ENCODE data around the gene PPIP5K2.
"Not testable (repeated sequence)": the region's sequence is repeated elsewhere in the genome, so short reads cannot be mapped to it uniquely, and the experiment has no call there.

PPIP5K2 gene

DNA sequence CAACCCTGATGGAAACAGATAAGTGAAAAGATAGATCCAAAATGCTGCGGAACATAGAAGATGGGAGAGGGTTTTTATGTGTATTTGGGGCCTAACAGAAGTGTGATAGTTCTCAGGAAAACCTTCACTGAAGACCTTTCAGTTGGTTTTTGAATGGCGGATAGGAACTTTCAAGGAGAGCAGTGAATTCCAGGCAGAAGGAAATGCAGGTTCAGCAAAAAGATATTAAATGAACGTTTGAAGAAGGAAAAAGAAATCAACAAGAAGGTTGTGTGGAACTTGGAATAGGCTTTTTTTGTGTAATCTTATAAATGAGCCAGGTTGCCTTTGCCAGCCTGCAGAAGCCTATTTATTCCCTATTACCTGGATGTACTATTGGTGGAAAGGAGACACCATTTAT lies 2.1 kb downstream of the PPIP5K2 start:
- no peak for DNase-seq (ENCODE audit: low spot score)

DNA sequence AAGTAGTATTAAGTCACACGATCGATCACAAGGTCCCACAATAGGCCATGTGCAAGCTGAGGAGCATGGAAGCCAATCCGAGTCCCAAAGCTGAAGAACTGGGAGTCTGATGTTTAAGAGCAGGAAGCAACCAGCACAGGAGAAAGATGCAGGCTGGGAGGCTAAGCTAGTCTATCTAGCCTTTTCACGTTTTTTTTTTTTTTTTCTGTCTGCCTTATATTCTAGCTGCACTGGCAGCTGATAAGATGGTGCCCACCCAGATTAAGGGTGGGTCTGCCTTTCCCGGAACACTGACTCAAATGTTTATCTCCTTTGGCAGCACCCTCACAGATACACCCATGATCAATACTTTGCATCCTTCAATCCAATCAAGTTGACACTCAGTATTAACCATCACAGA lies 6.5 kb downstream of the PPIP5K2 start:
- no peak for DNase-seq (ENCODE audit: low spot score)

DNA sequence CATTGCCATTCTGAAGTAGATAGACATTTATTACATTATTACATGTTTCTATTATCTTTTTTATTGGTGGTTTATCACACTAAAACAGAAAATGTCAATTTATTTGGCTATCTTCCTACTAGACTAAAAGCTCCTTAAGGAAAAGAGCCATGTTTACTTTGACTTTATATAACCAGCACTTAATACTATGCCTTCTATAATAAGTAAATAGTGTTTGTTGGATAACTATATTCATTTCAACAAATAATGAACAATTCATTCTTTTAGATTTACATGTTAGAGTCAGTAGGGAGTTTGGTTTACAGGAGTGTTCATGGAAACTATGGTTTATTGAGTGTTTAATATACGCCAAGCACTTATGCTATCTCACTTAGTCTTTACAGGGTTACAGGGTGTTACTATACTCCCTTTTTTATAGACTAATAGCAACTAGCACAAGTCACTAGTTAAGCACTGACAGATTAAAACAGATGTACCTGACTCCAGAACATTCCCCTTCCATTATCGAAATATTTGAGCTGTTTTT lies 7.3 kb downstream of the PPIP5K2 start:
- DNase-seq (ENCODE audit: low spot score) = no peak

DNA sequence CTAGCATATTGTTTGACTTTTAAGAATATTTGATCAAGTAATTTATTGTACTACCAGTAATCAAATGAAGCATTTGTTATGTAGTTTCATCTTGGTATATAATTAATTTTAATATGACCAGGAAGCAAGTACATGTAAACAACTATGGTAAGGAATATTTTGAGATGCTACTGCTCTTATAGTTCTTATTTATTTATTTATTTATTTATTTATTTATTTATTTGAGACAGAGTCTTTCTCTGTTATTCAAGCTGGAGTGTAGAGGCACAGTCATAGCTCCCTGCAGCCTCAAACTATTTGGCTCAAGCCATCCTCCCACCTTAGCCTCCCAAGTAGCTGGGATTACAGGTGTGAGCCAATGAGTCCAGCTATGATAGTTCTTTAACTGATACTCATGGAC lies 8.1 kb downstream of the PPIP5K2 start:
- DNase-seq (ENCODE audit: low spot score) = no peak

DNA sequence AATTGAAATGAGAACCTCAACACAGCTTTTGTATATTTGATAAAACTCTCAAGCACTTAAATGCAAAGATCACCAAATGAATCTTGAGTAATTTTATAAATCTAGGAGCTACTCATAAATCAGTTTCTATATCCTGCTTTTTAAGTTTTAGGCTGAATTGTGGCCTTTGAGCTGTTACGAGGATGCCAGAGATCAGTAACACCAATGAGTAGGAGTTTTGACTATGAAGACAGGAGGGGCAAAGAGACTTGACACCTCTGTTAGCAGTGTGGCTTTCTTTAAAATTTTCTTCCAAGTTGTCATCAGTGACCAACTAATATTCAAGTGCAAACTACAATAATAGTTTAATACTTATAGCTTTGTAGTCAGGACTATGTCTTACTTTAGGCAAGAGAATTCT lies 12.6 kb downstream of the PPIP5K2 start:
- no peak for DNase-seq (ENCODE audit: low spot score)

DNA sequence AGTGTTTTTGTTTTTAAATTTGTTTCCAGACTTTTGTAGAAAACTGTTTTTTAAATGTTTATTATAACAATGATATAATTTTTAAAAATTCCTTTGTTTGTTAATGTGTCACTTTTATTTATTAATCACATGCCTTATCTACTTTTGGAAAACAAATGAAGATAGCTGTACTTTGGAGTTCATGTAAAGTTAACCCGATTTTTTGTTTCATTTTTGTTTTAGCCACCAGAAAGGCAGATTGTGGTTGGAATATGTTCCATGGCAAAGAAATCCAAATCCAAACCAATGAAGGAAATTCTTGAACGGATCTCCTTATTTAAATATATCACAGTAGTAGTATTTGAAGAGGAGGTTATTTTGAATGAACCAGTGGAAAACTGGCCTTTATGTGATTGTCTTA lies 13.1 kb downstream of the PPIP5K2 start:
- no peak for DNase-seq (ENCODE audit: low spot score)

DNA sequence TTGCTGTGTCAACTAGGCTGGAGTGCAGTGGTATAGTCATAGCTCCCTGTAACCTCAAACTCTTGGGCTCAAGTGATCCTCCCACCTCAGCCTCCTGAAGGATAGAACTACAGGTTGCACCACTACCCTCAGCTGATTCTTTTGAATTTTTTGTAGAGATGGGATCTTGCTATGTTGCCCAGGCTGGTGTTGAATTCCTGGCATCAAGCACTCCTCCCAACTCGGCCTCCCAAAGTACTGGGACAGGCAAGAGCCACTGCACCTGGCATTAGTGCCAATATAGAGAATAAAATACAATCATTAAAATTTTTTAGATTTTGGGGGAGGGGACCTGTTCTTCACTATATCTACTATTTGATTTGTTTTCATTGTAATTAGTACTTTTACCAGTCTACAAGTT lies 15.4 kb downstream of the PPIP5K2 start:
- DNase-seq (ENCODE audit: low spot score) = no peak

DNA sequence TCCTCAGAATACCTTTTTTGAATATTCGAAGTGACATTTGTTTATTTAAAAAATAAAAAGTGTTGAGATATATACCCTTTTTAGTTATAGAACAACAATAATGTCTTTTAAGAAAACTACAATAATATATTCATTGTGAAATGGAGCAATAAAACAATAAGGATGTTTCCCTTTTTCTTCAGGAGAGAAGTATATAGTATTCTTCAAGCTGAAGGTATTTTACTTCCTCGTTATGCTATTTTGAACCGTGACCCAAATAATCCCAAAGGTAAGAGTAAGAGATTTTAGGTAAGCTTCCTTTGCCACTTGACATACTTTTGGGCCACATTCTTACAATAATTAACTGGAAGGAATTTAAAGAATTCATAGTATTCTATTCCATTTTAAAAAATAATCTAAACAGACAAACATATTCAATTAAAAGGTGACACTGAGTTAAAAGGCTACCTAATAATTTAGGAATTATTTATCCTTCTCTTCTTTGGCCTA lies 18.1 kb downstream of the PPIP5K2 start:
- no peak for DNase-seq (ENCODE audit: low spot score)

DNA sequence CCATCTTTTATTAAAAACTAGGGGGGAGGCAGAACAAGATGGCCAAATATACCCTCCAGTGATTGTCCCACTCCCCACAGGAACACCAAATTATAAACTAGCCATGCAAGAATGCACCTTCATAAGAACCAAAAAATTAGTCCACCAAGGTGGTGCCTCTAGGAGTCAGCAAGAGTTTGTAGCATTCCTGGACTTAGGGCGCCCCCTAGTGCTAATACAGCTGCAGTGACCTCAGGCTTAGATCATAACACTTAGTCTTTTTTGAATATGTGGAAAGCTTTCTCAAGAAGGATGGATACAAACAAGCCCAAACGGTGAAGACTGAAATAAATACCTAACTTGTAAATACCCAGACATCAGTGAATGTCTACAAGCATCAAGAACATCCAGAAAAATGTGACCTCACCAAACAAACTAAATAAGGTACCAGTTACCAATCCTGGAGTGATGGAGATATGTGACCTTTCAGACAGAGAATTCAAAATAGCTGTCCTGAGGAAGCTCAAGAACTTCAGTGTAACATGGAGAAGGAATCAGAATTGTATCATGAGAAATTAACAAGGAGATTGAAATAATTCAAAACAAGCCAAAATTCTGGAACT lies 19.3 kb downstream of the PPIP5K2 start:
- DNase-seq (ENCODE audit: low spot score) = peak; percentile 69

DNA sequence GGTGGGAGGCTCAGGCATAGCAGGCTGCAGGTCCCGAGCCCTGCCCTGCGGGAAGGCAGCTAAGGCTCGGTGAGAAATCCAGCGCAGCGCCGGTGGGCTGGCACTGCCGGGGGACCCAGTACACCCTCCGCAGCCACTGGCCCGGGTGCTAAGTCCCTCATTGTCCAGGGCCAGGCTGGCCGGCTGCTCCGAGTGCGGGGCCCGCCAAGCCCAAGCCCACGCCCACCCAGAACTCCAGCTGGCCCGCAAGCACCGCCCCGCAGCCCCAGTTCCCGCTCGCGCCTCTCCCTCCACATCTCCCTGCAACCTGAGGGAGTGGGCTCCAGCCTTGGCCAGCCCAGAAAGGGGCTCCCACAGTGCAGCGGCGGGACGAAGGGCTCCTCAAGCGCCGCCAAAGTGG lies 22.0 kb downstream of the PPIP5K2 start:
- not testable (repeated sequence) for DNase-seq (ENCODE audit: low spot score)

DNA sequence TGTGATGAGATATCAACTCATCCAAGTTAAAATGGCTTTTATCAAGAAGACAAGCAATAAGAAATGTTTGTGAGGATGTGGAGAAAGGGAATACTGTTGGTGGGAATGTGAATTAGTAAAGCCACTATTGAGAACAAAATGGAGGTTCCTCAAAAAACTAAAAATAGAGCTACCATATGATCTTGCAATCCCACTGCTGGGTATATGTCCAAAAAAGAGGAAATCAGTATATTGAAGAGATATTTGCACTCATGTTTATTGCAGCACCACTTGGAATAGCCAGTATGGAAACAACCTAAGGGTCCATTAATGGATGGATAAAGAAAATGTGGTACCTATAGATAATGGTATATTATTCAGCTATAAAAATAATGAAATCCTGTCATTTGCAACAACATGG lies 25.1 kb downstream of the PPIP5K2 start:
- DNase-seq (ENCODE audit: low spot score) = no peak

DNA sequence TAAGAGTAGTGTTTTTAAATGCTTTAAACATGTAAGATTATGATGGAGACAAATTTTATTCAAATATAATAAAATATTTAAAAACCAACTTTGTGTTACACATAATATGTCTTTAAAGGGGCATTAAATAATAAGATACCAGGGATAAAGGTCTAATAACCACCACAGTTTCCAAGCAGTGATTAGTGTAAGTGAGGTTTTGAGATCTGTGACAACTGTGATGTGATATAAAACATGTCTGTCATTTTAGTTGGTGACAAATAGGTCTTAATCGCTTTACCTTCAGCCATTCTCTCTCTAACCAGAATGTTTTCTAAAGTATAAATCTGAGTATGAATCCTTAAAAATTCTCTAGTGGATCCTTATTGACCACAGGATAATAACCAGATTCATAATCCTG lies 28.1 kb downstream of the PPIP5K2 start:
- no peak for DNase-seq (ENCODE audit: low spot score)

DNA sequence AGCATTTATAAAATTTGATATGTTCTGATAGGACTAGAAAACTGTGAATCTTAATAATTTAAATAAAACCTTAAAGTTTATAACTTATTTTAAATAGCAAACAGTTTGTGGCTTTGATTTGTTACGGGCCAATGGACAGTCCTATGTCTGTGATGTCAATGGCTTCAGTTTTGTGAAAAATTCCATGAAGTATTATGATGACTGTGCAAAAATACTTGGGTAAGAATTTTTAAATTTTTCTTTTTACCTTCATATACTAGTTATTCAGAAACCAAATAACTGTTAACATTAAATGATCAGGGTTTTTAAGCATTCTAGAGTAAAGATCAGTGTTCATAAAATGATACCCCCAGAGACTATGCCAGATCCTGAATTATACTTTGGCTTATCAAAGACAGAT lies 31.1 kb downstream of the PPIP5K2 start:
- DNase-seq (ENCODE audit: low spot score) = no peak

DNA sequence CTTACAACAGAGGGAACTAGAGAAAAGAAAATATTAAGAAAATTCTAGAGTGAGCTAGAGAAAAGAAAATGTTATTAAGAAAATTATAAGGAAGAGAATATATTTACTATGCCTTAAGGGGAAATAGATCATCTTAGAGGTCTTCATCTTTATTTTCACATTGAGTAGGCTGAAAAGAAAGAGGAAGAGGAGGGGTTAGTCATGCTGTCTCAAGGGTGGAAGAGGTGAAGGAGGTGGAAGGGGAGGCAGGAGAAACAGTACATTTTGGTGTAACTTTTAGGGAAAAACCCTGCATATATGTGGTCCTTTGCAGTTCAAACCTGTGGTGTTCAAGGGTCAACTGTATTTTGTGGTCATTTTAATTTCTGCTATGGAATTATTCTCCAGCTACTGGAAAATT lies 46.6 kb downstream of the PPIP5K2 start:
- no peak for DNase-seq (ENCODE audit: low spot score)

DNA sequence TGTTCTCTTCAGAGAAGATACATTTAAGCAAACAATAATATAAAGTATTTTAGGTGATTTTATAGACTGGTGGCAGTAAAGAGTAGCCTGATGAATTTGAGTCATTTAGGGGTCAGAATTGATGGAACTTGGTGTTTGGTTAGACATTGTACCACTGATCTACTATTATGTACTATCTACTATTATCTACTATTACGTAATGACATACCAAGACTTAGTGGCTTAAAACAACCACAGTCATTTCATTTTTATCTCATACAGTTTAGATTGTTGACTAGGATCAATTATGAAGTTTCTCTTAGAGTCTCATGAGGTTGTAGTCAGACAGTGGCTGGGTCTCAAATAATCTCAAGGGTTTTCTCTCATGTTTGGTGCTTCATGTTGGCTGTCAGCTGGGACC lies 54.0 kb downstream of the PPIP5K2 start:
- no peak for DNase-seq (ENCODE audit: low spot score)

DNA sequence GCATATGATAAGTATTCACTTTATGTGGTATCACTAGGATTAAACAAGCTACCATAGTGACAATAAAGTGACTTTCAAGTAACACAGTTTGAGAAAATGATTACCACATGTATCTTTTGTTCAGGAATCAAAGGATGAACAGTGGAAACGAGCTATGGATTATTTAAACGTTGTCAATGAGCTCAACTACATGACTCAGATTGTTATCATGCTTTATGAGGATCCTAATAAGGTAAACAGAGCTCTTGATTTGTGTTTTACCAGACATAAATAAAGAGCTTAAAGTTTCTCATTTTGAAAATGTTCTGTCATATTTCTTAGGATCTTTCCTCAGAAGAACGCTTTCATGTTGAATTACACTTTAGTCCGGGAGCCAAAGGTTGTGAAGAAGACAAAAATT lies 57.4 kb downstream of the PPIP5K2 start:
- DNase-seq (ENCODE audit: low spot score) = no peak

DNA sequence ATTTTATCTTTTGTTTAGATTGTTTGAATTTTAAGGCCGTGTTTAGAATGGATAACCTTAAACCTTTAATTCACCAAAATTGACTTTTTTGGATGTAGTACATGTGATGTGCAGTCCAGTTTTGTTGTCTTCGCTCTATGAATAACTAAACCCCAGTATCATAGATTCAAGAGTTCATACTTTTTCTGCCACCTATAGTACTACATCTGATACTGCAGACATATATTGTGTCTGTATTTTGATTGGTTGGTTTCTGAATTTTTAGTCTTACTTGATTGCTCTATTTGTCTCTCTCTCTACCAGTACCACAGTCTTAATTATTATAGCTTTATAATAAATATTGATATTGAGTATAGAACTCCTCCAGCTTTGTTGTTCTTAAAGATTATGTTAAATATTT lies 58.1 kb downstream of the PPIP5K2 start:
- DNase-seq (ENCODE audit: low spot score) = no peak

DNA sequence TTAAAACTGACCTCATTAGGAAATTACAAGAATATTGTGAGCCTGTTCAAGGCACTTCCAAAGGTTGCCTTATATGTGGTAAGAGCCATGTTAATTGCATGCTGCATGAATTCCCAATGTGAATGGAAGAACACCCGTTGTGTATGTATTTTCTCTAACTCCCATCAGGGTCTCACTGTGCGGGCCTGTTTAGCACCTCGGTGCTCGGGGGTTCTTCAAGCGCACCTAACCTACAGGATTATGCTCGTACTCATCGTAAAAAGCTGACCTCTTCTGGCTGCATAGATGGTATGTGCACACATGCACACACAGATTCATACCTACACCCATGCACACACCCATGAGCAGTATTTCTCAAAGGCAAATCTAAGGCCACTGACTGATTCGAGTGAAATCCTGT lies 66.1 kb downstream of the PPIP5K2 start:
- DNase-seq (ENCODE audit: low spot score) = no peak

DNA sequence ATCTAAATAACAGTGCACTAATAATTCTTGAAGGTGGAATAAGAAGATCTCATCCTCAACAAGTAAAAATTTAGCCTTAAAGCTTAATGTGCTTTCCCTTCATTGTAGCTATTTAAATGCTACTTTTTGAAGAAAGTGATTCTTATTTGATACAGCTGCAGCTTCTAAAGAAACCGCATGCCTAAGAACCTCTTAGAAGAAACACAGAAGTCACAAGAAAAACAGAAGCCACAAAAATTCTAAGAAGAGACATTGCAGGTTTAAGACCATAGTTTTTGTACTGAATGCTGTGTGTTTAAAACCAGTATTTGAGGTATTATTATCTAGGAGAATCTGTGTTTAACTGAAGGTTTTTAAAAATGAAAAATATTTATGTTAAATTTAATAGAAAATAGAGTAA lies 68.3 kb downstream of the PPIP5K2 start:
- no peak for DNase-seq (ENCODE audit: low spot score)

DNA sequence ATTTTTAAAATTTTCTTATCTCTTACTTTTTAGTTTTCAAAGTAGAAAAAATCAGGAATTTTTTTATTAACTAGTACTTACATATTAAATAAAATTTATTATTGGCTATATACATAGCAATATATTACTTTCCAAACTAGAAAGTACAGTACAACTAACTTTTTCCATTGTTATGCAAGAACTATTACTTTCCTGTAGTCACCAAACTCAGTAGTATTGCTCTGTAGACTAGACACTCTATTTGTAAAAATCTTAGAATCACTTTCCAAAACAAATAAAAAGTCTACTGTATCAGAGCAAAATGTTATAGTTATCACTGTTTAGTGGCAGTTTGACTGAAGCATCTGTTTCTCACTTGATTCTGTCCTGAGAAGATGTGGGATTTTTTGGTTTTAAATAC lies 83.1 kb downstream of the PPIP5K2 start:
- no peak for DNase-seq (ENCODE audit: low spot score)

DNA sequence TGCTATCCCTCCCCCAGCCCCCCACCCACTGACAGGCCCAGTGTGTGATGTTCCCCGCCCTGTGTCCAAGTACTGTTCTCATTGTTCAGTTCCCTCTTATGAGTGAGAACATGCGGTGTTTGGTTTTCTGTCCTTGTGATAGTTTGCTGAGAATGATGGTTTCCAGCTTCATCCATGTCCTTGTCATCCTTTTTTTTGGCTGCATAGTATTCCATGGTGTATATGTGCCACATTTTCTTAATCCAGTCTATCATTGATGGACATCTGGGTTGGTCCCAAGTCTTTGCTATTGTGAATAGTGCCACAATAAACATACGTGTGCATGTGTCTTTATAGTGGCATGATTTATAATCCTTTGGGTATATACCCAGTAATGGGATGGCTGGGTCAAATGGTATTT lies 84.9 kb downstream of the PPIP5K2 start:
- DNase-seq (ENCODE audit: low spot score) = not testable (repeated sequence)

DNA sequence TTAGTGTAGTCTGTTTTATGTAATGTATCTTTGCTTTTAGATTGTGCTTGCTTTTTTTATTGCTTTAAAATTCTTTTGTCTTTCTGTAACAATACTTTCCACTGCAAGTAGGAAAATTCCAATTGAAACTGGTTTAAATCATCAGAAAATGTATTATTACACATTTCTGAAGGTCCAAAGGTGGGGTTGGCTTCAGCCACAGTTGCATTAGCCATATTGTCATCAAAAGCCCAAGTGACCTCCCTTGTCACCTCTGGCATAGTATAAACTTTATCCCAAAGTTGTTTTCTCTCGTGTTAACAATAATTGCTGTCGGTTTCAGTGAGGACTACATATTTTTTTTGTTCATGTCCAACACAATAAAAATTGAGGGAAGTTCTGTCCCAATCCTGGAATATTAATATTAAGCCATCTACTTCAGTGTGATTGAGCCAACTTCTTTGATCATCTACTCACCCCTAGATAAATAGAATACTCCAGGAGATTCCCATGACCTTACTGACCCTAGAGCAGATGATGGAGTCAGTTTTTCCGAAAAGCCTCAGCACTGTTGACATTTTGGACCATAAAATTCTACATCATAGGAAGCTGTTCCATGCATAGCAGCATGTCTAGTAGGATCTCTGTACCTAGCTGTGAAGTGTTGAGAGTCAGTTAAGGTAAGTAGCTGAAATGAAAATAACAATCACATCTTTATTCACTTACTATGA lies 86.0 kb downstream of the PPIP5K2 start:
- DNase-seq (ENCODE audit: low spot score) = no peak

DNA sequence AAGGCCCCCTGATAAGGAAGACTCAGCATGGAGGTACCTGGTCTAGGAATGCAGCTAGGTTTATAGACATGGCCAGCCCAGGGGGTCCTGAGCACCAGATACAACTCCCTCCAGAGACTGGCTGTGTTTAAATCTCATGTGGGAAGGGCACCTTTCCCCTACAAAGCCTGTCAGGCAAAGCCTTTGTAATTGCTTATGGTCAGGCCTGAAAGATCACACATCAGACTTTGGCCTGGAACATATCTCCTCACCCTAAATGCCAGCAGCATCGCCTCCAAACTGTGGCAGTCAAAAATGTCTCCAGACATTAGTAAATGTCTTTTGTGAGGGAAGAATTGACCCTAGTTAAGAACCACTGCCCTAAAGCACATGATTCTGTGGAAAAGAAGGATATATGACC lies 86.9 kb downstream of the PPIP5K2 start:
- no peak for DNase-seq (ENCODE audit: low spot score)

DNA sequence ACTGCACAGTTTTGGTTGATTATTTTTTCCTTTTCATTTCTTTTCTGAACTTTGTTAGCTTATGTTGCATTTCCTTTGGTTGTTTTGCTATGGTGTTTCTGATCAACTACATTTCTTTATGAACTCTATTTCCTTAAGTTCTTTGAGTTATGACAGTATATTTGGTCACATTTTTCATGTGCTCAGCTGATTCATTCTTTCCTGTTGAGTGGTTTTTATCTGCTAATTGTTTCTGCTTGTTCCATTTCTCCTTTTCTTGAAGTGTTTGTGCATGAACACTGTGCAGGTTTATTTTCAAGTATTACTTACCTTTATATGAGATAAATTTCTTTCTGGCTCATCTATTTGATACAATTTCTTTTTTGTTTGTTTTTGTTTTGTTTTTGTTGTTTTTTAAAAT lies 87.6 kb downstream of the PPIP5K2 start:
- DNase-seq (ENCODE audit: low spot score) = no peak

All from HuH-7 (cell line).